ENCODE data around the gene BTAF1.

BTAF1 gene

GRCh38 chr10:91953600-91954160, 30.1 kb downstream of the BTAF1 start:
- no peaks in the 10 kb centered on the region for H3K9me3 ChIP-seq (replicated peaks; ENCODE audit: insufficient read depth, low read length)
- no peak overlapping the region for H3K27ac ChIP-seq (ENCODE audit: low read length)
- H4K20me1 ChIP-seq (ENCODE audit: insufficient read depth, low read length): no peaks in the 10 kb centered on the region; the same call in 1 of the 2 replicates
- H3K4me3 ChIP-seq (ENCODE audit: low read length): no peak overlapping the region
- H3K9ac ChIP-seq (ENCODE audit: low read length): no peak overlapping the region
- DNase-seq: no peak
- TF ChIP-seq EZH2phosphoT487 (IDR thresholded peaks at IDR 0.05; ENCODE audit: low read length) (no peak), EZH2 (optimal IDR thresholded peaks at IDR 0.05; ENCODE audit: low read depth, low read length) (no peak), CTCF (IDR thresholded peaks at IDR 0.05; ENCODE audit: low read length) (no peak)
- no peaks in the 10 kb centered on the region for H3K27me3 ChIP-seq (replicated peaks; ENCODE audit: insufficient read depth, low read length)
- H3K36me3 ChIP-seq (replicated peaks; ENCODE audit: insufficient read depth, low read length): peaks cover 6% of the 10 kb centered on the region; the same call in 1 of the 2 replicates
- no peaks in the 10 kb centered on the region for H3K4me1 ChIP-seq (ENCODE audit: low read length)
- no peak overlapping the region for H2AFZ ChIP-seq (ENCODE audit: low read length)
- no peaks in the 10 kb centered on the region for H3K9me2 ChIP-seq (replicated peaks; ENCODE audit: insufficient read depth, low read length)
- H3K79me2 ChIP-seq (ENCODE audit: low read length): peaks cover 21% of the 10 kb centered on the region; the same call in 1 of the 2 replicates
- no peak overlapping the region for H3K4me2 ChIP-seq (ENCODE audit: low read depth, low read length)
- no peaks in the 10 kb centered on the region; the same call in 1 of the 2 replicates for H3F3A ChIP-seq (ENCODE audit: insufficient read depth, low read length)

GRCh38 chr10:91955114-91955513, 31.5 kb downstream of the BTAF1 start:
- H3K4me2 ChIP-seq (ENCODE audit: low read depth, low read length): no peak overlapping the region
- peaks cover 9% of the 10 kb centered on the region; the same call in 1 of the 2 replicates for H3K79me2 ChIP-seq (ENCODE audit: low read length)
- H3K36me3 ChIP-seq (replicated peaks; ENCODE audit: insufficient read depth, low read length): peaks cover 11% of the 10 kb centered on the region; the same call in 1 of the 2 replicates
- DNase-seq: no peak
- no peak overlapping the region for H2AFZ ChIP-seq (ENCODE audit: low read length)
- no peaks in the 10 kb centered on the region; the same call in 1 of the 2 replicates for H3F3A ChIP-seq (ENCODE audit: insufficient read depth, low read length)
- no peaks in the 10 kb centered on the region for H4K20me1 ChIP-seq (ENCODE audit: insufficient read depth, low read length)
- H3K9ac ChIP-seq (ENCODE audit: low read length): no peak overlapping the region
- H3K27me3 ChIP-seq (replicated peaks; ENCODE audit: insufficient read depth, low read length): no peaks in the 10 kb centered on the region
- H3K9me2 ChIP-seq (replicated peaks; ENCODE audit: insufficient read depth, low read length): no peaks in the 10 kb centered on the region
- TF ChIP-seq EZH2phosphoT487 (IDR thresholded peaks at IDR 0.05; ENCODE audit: low read length): no peak
- no peak for TF ChIP-seq EZH2 (optimal IDR thresholded peaks at IDR 0.05; ENCODE audit: low read depth, low read length)
- TF ChIP-seq CTCF (IDR thresholded peaks at IDR 0.05; ENCODE audit: low read length): no peak
- no peaks in the 10 kb centered on the region for H3K9me3 ChIP-seq (replicated peaks; ENCODE audit: insufficient read depth, low read length)
- no peak overlapping the region for H3K4me3 ChIP-seq (ENCODE audit: low read length)
- no peaks in the 10 kb centered on the region for H3K4me1 ChIP-seq (ENCODE audit: low read length)
- H3K27ac ChIP-seq (ENCODE audit: low read length): no peak overlapping the region

- no peak overlapping the region for H3K9ac ChIP-seq (ENCODE audit: low read length)
- no peak overlapping the region for H3K27ac ChIP-seq (ENCODE audit: low read length)
- H2AFZ ChIP-seq (ENCODE audit: low read length): no peak overlapping the region
- H3K27me3 ChIP-seq (replicated peaks; ENCODE audit: insufficient read depth, low read length): no peaks in the 10 kb centered on the region
- TF ChIP-seq EZH2 (optimal IDR thresholded peaks at IDR 0.05; ENCODE audit: low read depth, low read length) (no peak), EZH2phosphoT487 (IDR thresholded peaks at IDR 0.05; ENCODE audit: low read length) (no peak), CTCF (IDR thresholded peaks at IDR 0.05; ENCODE audit: low read length) (no peak)
- H3K4me1 ChIP-seq (ENCODE audit: low read length): no peaks in the 10 kb centered on the region
- H3K79me2 ChIP-seq (ENCODE audit: low read length): no peaks in the 10 kb centered on the region
- no peak overlapping the region for H3K4me2 ChIP-seq (ENCODE audit: low read depth, low read length)
- no peaks in the 10 kb centered on the region for H3K9me2 ChIP-seq (replicated peaks; ENCODE audit: insufficient read depth, low read length)
- DNase-seq: no peak
- no peaks in the 10 kb centered on the region for H4K20me1 ChIP-seq (ENCODE audit: insufficient read depth, low read length)
- H3K9me3 ChIP-seq (replicated peaks; ENCODE audit: insufficient read depth, low read length): no peaks in the 10 kb centered on the region
- no peaks in the 10 kb centered on the region; the same call in 1 of the 2 replicates for H3F3A ChIP-seq (ENCODE audit: insufficient read depth, low read length)
- H3K4me3 ChIP-seq (ENCODE audit: low read length): no peak overlapping the region
- peaks cover 7% of the 10 kb centered on the region; the same call in 1 of the 2 replicates for H3K36me3 ChIP-seq (replicated peaks; ENCODE audit: insufficient read depth, low read length)
These were observed 33.5 kb downstream of the BTAF1 start for GRCh38 chr10:91957091-91957490.

Data from MM.1S (cell line).